HTR-8/SVneo (cell line): ENCODE results near the gene SPACA5B.
"Not testable (repeated sequence)": the region's sequence is repeated elsewhere in the genome, so short reads cannot be mapped to it uniquely, and the experiment has no call there.

Experiments used
- DNase-seq: peaks from one replicate; pipeline ENCODE4 v3.0.0; 2011; ENCODE audit warnings: low spot score, mixed read lengths; ENCODE audit not compliant: insufficient read length
- FAIRE-seq: peaks from 2 replicates; lab custom pipeline; 2011; peaks lifted over from hg19 to GRCh38; lab: Jason Lieb, UNC

SPACA5B gene

GRCh38 chrX:48181882-48182281, 51.5 kb downstream of the SPACA5B start:
- DNase-seq, FAIRE-seq: not testable (repeated sequence)
